Activated naive CD4-positive, alpha-beta T cell (primary cell): ENCODE results near the gene DNAJB6.

Experiments used
- DNase-seq, 4 experiments: peaks; one replicate each; lab custom pipeline; 2025; lab: John Stamatoyannopoulos, UW

Gene DNAJB6

DNA sequence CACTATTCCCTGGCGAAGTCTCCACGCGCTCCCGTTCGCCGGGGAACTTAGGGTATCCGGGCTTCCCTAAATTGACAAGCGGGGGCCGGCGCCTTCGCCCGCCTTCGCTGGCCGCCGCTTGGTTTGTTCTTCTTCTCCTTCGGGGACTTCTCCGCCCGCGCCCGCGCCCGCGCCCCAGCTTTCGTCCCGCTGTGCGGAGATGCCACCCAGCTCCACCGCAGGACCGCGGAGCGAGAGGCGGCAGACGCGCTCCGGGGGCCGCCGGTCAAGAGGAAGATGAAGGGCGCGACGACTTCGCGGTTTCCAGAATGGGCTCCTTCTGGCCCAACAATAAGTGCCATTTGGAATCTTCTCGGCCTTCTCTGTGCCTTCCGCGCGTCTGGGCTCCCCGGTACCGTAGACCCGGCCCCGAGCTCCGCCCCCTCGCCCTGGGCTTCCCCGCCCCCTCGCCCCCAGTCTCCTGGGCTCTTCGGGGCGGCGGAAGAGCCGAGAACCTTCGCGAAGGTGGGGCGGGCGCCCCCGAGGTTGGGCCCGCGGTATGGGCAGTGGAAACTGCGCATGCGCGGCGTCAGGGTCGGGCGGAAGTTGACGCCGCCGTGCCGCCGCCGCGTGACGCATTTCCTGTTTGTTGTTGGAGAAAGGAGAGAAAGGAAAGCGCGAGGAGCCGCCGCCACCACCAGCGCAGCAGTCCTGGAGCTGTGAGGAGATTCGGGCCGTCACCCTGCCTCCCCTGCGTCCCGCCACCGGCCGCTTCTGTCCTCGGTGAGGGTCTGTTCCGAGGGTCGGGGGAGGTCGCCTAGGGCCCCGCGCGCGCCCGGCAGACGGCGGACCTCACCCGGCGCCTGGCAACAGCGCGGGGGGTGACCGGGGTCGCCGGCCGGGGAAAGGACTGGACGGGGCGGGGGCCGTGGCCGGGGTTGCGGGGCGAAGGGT lies at the start of gene DNAJB6:
DNAJB6 (plus strand) TSS at position 622 of the 933 bp plus-strand sequence. CDS start 21,569 bp downstream, outside the sequence.
- peak; percentile 78 to 93 (median 88) for DNase-seq

GRCh38 chr7:157291404-157292080 lies 45.3 kb upstream of the DNAJB6 start:
- no peak for DNase-seq

DNA sequence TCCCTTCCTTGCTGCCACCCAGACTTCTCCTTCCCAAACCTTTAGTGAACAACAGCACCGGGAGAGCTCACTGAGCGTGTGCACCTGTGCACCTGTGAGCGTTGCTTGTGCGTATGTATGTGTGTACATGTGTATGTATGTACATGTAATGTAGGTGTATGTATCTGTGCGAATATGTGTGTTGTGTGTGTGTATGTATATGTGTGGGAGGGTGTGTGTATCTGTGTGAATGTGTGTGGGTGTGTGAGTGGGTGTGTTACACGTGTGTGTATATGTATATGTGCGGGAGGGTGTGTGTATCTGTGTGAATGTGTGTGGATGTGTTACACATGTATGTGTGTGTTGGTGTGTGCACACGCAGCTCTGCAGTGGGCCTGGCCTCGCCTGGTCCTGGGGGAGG lies 44.5 kb upstream of the DNAJB6 start:
- no peak for DNase-seq

DNA sequence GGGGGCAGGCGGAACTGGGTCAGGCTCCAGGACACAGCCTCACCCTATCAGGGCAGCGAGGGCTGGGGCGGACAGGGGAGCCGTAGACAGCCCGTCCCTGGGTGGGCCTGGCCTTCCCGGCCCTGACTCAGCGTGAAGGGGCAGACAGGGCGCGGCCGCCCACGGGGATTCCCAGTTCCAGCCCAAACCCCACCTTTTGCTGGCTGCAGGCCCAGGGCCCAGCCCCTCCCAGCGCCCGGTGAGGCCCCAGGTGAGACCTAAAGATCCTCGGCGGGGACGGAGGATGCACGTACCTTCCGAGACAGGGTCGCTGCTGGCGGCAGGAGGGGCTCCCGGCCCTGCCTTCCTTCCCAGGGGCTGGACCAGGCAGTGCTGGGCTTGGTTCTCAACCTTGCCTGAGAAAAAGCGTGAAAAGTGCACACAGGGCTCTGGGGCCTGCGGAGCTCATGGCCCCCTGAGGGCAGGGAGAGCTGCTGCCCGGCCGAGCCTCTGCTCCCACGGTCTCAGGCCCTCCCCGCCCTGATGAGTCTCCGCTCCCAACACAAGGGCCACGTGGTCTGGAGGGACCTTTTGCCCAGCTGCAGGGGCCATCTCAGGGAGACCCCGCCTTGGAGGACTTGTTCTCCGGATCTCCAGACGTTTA lies 43.9 kb upstream of the DNAJB6 start:
- no peak for DNase-seq

DNA sequence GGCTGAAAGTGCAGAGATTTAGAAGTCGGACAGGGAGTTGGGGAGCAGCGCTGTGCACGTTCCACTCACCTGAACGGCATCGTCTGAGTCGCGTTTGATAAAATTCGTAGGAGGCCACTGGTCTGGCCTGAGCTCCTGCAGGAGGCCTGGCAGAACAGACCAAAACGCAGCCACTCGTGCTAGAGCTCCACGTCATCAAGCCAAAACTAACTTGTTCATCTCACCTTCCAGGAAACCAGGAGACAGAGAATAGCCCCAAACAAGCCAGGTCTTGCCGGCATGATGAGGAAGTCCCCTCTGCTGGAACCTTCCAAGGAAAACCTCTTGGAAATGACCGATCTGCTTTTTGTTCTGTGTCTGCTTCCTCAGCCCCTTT lies 43.4 kb upstream of the DNAJB6 start:
- no peak for DNase-seq

- no peak for DNase-seq
These were observed 42.0 kb upstream of the DNAJB6 start for GRCh38 chr7:157294773-157295172.

DNA sequence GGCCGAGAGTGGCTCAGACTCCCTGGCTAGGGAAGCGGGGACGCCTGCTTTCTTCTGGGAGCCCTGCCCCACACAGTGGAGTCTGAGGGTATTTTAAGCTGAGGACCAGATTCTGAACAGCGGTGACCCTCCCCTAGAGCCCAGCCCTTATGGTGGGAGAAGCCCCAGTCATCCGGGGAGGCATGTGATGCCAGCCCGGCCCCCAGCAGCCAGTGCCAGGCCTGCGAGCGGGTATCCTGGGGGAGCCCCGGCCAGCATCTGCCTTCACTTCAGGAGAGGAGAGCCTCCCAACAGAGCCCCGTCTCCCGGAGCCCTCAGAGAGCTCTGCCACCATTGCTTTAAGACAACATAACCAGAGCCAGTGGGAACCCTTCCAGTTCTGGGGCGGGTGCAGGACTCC lies 41.5 kb upstream of the DNAJB6 start:
- no peak for DNase-seq

DNA sequence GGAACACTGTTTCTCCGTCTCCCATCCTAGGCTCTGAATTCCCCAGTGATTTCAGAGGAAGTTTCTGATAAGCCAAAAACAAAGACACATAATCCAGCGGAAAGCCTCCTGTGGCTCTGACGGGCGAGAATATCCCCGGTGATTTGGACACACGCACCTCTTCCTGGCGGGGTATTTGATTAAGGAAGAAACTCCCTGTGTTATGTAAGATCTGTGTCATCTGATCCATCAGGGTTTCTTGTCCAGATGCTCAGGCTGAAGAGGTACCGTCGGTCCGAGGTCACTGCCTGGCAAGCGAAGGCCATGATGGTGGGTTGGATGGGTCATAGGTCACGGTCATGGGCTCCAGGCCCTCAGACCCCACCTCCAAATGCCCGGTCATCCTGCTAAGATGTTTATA lies 39.6 kb upstream of the DNAJB6 start:
- DNase-seq: no peak

GRCh38 chr7:157299317-157299612 lies 37.5 kb upstream of the DNAJB6 start:
- no peak for DNase-seq

DNA sequence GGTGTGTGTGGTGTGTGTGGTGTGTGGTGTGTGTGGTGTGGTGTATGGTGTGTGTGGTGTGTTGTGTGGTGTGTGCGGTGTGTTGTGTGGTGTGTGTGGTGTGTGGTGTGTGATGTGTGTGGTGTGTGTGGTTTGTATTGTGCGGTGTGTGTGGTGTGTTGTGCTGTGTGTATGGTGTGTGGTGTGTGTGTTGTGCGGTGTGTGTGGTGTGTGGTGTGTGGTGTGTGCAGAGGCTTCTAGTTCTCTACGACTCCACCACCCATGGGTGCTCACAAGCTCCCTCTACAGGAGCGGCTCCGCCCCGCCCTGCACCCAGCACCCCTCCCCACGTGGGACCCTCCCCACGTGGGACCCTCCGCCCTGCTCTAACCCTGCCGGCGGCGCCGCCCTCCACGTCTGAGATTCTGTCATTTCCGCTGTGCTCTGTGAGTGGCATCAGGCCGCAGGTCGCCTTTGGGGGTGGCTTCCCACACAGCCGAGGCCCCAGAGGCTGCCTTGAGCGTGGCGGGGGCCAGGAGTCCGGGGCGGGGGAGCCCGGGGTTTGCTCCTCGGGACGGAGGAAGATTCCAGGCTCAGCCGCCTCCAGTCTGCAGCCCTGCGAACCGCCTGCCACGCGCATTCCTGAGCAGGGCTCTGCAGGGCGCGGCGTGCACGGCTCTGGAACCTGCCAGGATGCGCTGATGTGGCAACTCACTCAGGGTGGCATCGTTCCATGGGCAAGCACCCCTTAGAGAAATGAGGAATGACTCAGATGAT lies 37.0 kb upstream of the DNAJB6 start:
- DNase-seq: no peak

DNA sequence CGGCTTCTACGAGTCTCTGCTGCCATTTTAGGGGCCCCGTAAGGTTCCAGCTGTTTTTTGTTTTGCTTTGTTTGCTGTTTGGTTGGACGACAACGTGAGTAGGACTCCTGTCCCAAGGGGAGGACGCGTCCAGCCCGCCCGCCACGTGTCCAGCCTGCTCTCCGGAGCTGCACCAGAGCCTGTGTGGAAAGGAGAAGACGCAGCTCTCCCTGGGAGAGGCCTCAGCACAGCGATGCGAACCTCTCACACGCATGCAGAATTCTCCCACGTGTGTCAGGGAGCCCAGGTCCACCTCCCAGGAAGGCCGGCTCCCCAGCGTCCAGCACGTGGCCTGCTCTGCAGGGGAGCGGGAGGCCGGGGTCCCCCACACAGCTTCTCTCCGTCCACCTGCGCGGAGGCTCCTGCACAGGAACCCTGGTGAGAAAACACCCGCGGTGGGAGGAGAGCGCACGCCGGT lies 36.4 kb upstream of the DNAJB6 start:
- DNase-seq: no peak

DNA sequence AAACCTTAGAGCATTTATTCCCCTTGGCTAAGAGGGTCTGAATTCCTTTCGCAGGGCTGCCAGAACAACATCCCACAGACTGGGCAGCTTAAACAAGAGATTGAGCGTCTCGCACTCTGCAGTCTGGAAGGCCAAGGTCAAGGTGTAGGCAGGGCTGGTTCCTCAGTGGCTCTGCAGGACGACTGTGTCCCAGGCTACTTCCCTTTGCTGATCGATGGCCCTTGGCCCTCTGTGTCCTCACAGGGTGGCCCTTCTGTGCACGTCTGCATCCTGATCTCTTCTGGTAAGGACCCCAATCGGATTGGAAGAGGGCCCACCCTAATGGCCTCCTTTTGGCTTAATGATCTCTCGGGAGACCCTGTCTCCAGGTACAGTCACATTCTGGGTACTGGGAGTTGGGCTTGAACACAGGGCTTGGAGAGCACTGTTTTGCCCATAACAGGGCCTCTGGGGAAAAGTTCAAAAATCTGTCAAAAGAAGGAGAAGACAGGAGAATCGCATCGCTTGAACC lies 35.1 kb upstream of the DNAJB6 start:
- DNase-seq: no peak

DNA sequence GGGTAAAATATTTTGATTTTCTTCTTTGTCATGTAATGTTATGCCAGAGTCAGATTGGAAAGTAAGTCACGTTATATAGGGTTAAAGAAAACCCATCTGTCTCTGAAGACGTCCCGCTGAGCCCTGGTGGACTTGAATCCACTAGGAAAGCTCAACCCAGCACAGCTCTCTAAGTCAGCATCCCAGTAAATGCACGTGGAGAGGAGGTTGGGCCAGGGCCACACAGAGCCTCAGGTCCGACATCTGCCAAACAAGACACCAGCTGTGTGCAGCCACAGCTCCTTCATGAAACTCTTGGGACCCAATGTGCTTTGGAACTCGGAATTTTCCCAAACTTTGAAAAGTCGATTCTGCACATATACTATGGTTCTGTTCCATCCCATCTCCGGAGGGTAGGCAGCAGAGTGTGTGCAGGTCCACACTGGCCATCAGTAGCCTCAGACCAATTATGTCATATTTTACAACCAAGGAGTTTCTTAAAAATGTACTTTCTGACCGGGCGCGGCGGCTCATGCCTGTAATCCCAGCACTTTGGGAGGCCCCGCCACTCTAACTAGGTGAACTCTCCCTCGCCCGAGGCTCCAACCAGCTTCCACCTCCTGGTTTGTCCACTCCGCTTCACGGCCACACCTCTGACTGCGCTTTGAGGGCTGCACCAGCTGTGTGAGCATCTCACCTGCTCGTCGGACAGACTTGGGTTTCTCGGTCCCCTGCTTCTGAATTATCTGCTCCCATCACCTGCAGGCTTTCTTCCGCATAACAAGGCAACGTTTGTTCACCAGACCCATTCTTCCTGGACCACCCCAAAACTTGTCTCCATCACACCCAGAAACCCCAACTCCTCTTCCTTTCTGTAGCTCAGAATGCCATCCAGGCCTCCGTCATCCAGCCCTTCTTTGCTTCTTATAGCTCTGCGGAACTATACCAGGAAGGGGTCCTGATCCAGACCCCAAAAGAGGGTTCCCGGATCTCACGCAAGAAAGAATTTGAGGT lies 29.7 kb upstream of the DNAJB6 start:
- no peak for DNase-seq

DNA sequence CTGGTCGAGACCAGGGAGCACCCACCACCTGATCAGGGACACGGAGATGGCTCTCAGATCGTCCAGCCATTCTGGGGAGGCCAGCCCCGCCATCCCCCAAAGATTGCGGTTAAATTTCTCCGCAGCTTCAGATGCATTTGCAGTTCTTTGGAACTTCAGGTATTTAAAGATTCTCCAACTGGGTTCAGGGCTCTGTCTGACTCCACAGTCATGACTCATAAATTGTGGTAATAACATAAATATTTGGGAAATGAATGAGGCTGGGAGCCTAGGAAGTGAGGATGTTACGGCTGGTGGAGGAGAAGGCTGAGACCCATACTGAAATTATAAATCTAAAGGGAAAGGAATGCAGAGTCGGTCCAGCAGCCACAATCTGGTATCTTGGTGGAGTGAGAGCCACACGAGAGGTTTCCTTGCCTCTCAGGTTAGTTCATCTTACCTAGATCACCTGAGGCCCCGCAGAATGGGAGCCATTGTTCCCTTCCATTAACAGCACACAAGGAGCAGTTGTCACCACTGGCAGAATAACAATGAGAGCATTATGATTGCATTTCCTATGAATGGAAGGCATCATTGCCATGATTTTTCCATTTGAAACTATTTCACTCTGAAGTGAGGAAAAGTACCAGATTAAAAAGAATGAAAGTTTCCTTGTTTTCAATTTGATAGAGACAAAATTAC lies 26.7 kb upstream of the DNAJB6 start:
- no peak for DNase-seq

- no peak for DNase-seq
These were observed 26.1 kb upstream of the DNAJB6 start for GRCh38 chr7:157310676-157311185.

GRCh38 chr7:157312941-157313340 lies 23.9 kb upstream of the DNAJB6 start:
- DNase-seq: no peak

GRCh38 chr7:157313645-157314044 lies 23.2 kb upstream of the DNAJB6 start:
- DNase-seq: no peak

DNA sequence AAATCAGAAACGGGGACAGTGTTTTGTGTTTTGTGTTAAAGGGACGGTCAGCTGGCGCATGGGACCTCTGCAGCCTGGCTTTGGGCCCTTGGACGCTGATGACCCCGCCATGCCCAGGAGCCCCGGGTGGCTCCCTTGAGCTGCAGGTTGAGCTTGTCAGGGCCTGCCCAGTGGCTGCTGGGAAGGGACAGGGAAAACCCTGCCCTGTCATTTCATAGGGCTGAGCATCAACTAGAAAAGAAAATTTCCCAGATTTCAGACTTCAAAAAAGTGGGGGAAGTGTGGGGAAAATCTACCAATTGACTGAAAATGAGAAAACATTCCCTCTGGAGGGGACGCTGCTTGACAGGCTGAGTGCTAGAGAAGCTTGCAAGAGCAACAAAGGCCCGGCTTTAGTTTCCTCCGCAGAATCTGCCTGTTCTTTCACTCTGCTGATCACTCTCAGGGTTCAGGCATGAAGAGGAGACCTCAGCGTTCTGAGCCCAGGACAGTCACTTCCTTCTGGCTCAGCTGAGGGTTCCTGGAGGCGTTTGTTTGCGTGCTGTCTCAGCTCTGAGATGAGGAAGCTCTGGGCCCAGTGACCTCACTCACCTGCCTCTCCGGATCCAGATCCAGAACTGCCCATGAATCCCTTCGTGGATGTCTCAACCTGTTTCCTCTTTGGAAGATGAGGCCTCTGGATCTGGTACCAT lies 18.6 kb upstream of the DNAJB6 start:
- no peak for DNase-seq

DNA sequence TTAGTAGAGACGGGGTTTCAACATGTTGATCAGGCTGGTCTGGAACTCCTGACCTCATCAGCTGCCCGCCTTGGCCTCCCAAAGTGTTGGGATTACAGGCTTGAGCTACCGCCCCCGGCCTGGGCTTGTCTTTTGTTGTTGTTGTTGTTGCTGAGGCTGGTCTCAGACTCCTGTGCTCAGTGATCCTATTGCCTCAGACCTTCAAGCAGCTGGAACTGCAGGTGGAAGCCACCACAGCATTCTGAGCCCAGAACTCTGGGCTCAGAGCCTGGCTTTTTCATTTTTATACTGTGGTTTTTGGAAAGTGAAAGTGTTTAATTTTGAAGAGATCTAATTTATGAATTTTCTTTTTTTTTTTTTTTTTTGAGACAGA lies 16.2 kb upstream of the DNAJB6 start:
- DNase-seq: no peak
